SK-N-SH (cell line): ENCODE measurements around the gene SELENOI. TPM values are rescaled to one million over a fixed set of nuclear protein-coding genes. Genes with fewer than 3 reads are reported as not detected.

Experiments
- CTCF ChIA-PET: fragments of 300-600, 350-600 bp; formaldehyde crosslinking; extraction: SDS; loops from one replicate; lab custom pipeline; 2021; lab: Yijun Ruan, JAX
- POLR2A ChIA-PET: fragments of 350-600 bp; sonication (Branson Sonifier 250); formaldehyde crosslinking; extraction: SDS; loops from one replicate; lab custom pipeline; 2020; ENCODE audit warnings: antibody characterized with exemption, inconsistent platforms; lab: Yijun Ruan, JAX
- DNase-seq: peaks from one replicate; pipeline ENCODE4 v3.0.0; 2012
- H2AFZ ChIP-seq: fragments of 200-600 bp; sonication (generic); 2 replicates; pipeline ENCODE4 v1.8.1; 2016; ENCODE audit warnings: antibody characterized with exemption, mild to moderate bottlenecking, low read depth
- H3F3A ChIP-seq: fragments of 200-600 bp; sonication (generic); replicated peaks from 2 replicates; pipeline ENCODE3; 2016; ENCODE audit warnings: antibody characterized with exemption, mild to moderate bottlenecking; ENCODE audit not compliant: insufficient read depth
- H3K27ac ChIP-seq, 2 experiments: fragments of 200-500 bp in 1 of 2; fragments of 200-600 bp in 1 of 2; sonication (Bioruptor generic) in 1 of 2; sonication (generic), shearing (Covaris generic) in 1 of 2; 2 replicates each; pipeline versions ENCODE4 v1.5.1 to v1.6.1; 2014 to 2016; ENCODE audit warnings: low read depth in 2 of 2, inconsistent platforms in 1 of 2, low read length in 1 of 2, mild to moderate bottlenecking in 1 of 2, mixed read lengths in 1 of 2
- H3K27me3 ChIP-seq: fragments of 200-600 bp; sonication (generic), shearing (Covaris generic); 2 replicates; pipeline ENCODE4 v1.6.1; 2016; ENCODE audit warnings: mixed run types; ENCODE audit not compliant: insufficient read depth
- H3K36me3 ChIP-seq, 2 experiments: fragments of 200-500 bp in 1 of 2; fragments of 200-600 bp in 1 of 2; sonication (Bioruptor generic) in 1 of 2; sonication (generic) in 1 of 2; replicated peaks in 1 of 2; 2 replicates each; pipeline versions ENCODE3 to v1.5.1; 2014 to 2016; ENCODE audit warnings: low read length in 1 of 2, mild to moderate bottlenecking in 1 of 2; ENCODE audit not compliant: insufficient read depth in 2 of 2, control insufficient read depth in 1 of 2
- H3K4me1 ChIP-seq, 2 experiments: fragments of 200-500 bp in 1 of 2; fragments of 200-600 bp in 1 of 2; sonication (Bioruptor generic) in 1 of 2; sonication (generic), shearing (Covaris generic) in 1 of 2; 2 replicates each; pipeline versions ENCODE4 v1.5.1 to v1.6.1; 2014 to 2016; ENCODE audit warnings: low read depth in 1 of 2, low read length in 1 of 2, mixed run types in 1 of 2; ENCODE audit not compliant: insufficient read depth in 2 of 2, control insufficient read depth in 1 of 2
- H3K4me2 ChIP-seq: fragments of 200-600 bp; sonication (generic), shearing (Covaris generic); 2 replicates; pipeline ENCODE4 v1.6.1; 2017; ENCODE audit warnings: mixed run types
- H3K4me3 ChIP-seq, 2 experiments: fragments of 200-500 bp in 1 of 2; fragments of 200-600 bp in 1 of 2; sonication (Bioruptor generic) in 1 of 2; sonication (generic), shearing (Covaris generic) in 1 of 2; 2 replicates each; pipeline versions ENCODE4 v1.5.1 to v1.8.1; 2014 to 2016; ENCODE audit warnings: low read depth in 2 of 2, inconsistent platforms in 1 of 2, low read length in 1 of 2, mild to moderate bottlenecking in 1 of 2, mixed read lengths in 1 of 2, moderate library complexity in 1 of 2
- H3K79me2 ChIP-seq: fragments of 200-600 bp; sonication (generic); 2 replicates; pipeline ENCODE4 v1.8.1; 2017; ENCODE audit warnings: mild to moderate bottlenecking; ENCODE audit not compliant: insufficient read depth
- H3K9ac ChIP-seq: fragments of 200-600 bp; sonication (generic); 2 replicates; pipeline ENCODE4 v1.6.1; 2017; ENCODE audit warnings: mixed run types
- H3K9me2 ChIP-seq: fragments of 200-600 bp; sonication (generic); 2 replicates; pipeline ENCODE4 v1.6.1; 2017; ENCODE audit warnings: mixed run types
- H3K9me3 ChIP-seq: fragments of 200-600 bp; sonication (generic); 2 replicates; pipeline ENCODE4 v1.6.1; 2017; ENCODE audit warnings: mixed run types, mild to moderate bottlenecking, moderate library complexity
- H4K20me1 ChIP-seq: fragments of 200-600 bp; sonication (generic); 2 replicates; pipeline ENCODE4 v1.6.1; 2017; ENCODE audit warnings: mild to moderate bottlenecking, mixed run types; ENCODE audit not compliant: insufficient read depth
- CHD2 ChIP-seq: fragments of 150-350 bp; IDR thresholded peaks from 2 replicates; pipeline ENCODE4 v1.6.1; 2018; ENCODE audit warnings: low read length; ENCODE audit not compliant: partially characterized antibody
- CTCF ChIP-seq: fragments of 200-600 bp; sonication (generic); IDR thresholded peaks from 2 replicates; pipeline ENCODE4 v1.6.1; 2017; ENCODE audit warnings: antibody characterized with exemption, mild to moderate bottlenecking, moderate library complexity
- EP300 ChIP-seq, 2 experiments: IDR thresholded peaks; 2 replicates each; pipeline versions ENCODE4 v1.4.0 to v1.6.1; 2012; ENCODE audit warnings: borderline replicate concordance in 1 of 2, low read depth in 1 of 2, low read length in 1 of 2
- EZH2phosphoT487 ChIP-seq: fragments of 200-600 bp; sonication (generic); IDR thresholded peaks from 2 replicates; pipeline ENCODE4 v1.6.1; 2017; ENCODE audit warnings: low read depth, mixed run types, mild to moderate bottlenecking, antibody characterized with exemption, moderate library complexity, borderline replicate concordance
- FOSL2 ChIP-seq: IDR thresholded peaks from 2 replicates; pipeline ENCODE4 v1.4.0; 2012; ENCODE audit warnings: low read depth, mild to moderate bottlenecking, moderate library complexity, borderline replicate concordance
- GABPA ChIP-seq: IDR thresholded peaks from 2 replicates; pipeline ENCODE4 v1.4.0; 2012; ENCODE audit warnings: low read depth, mild to moderate bottlenecking
- GATA2 ChIP-seq: sonication (generic); formaldehyde crosslinking; IDR thresholded peaks from 2 replicates; pipeline ENCODE4 v1.5.0; 2020; ENCODE audit warnings: mild to moderate bottlenecking, missing genetic modification reagents
- POLR2AphosphoS5 ChIP-seq: IDR thresholded peaks from 2 replicates; pipeline ENCODE4 v1.6.1; 2012; ENCODE audit warnings: low read depth, low read length
- RCOR1 ChIP-seq: fragments of 150-350 bp; IDR thresholded peaks from 2 replicates; pipeline ENCODE4 v1.6.1; 2017; ENCODE audit warnings: antibody characterized with exemption, low read length
- REST ChIP-seq: IDR thresholded peaks from 2 replicates; pipeline ENCODE4 v1.6.1; 2012; ENCODE audit warnings: mild to moderate bottlenecking, low read depth, low read length, moderate library complexity
- RFX5 ChIP-seq: IDR thresholded peaks from 2 replicates; pipeline ENCODE4 v1.6.1; 2012; ENCODE audit warnings: mild to moderate bottlenecking, improper control_type of control experiment, low read length
- TEAD4 ChIP-seq: IDR thresholded peaks from 2 replicates; pipeline ENCODE4 v1.4.0; 2012; ENCODE audit warnings: mild to moderate bottlenecking, borderline replicate concordance; ENCODE audit not compliant: insufficient read depth
- USF1 ChIP-seq: IDR thresholded peaks from 2 replicates; pipeline ENCODE4 v1.4.0; 2012; ENCODE audit warnings: low read depth, borderline replicate concordance
- USF2 ChIP-seq: fragments of 150-350 bp; IDR thresholded peaks from 2 replicates; pipeline ENCODE4 v1.6.1; 2017; ENCODE audit warnings: antibody characterized with exemption, low read length, low read depth, borderline replicate concordance
- YY1 ChIP-seq: IDR thresholded peaks from 2 replicates; pipeline ENCODE4 v1.4.0; 2012; ENCODE audit warnings: low read depth, mild to moderate bottlenecking
- ZBTB33 ChIP-seq: IDR thresholded peaks from 2 replicates; pipeline ENCODE4 v1.4.0; 2012; ENCODE audit warnings: low read depth, borderline replicate concordance
- WGBS: methylation state at CpG from one replicate; pipeline ENCODE4 v1.1.6; 2017; ENCODE audit warnings: low lambda C conversion rate; 5-methylcytosine and 5-hydroxymethylcytosine counted together
- polyA plus RNA-seq, 3 experiments: library from polyadenylated mRNA; depleted of rRNA; stranded (reverse); fragments of >200 nt; gene quantifications; 2 replicates each; pipeline ENCODE4 v1.2.3, GENCODE V29; 2012

The SELENOI gene
- polyA plus RNA-seq, 1 of the 3 experiments (the other 2 are of a cell fraction), result 4.4 TPM

GRCh38 chr2:26429779-26430578 lies 84.0 kb downstream of the SELENOI start:
- H3K79me2 ChIP-seq, result no peaks in the 10 kb centered on the region
- H3K4me3 ChIP-seq, result no peak overlapping the region
- no peaks in the 10 kb centered on the region for H3F3A ChIP-seq
- no peaks in the 10 kb centered on the region; a peak in 2 of 4 replicates for H3K4me1 ChIP-seq
- 71% methylated on average over 8 of the region's 8 CpGs for WGBS
- ChIA-PET POLR2A (no interaction called here), CTCF (interaction anchor here (1.2 kb wide), 4 partner anchors 10 to 148 kb away, joined by 3 read pairs; no protein-coding TSS in a partner anchor)
- H3K9ac ChIP-seq, result no peak overlapping the region
- H3K9me2 ChIP-seq, result no peaks in the 10 kb centered on the region
- no peak overlapping the region for H2AFZ ChIP-seq
- H3K27ac ChIP-seq, result no peak overlapping the region
- H3K36me3 ChIP-seq, result no peaks in the 10 kb centered on the region
- no peak for DNase-seq
- H3K4me2 ChIP-seq, result no peak overlapping the region
- no peaks in the 10 kb centered on the region for H3K9me3 ChIP-seq
- TF ChIP-seq GABPA (no peak), USF2 (no peak), REST (no peak), TEAD4 (no peak), CHD2 (no peak), EZH2phosphoT487 (no peak), YY1 (no peak), FOSL2 (no peak), RFX5 (no peak), ZBTB33 (no peak), POLR2AphosphoS5 (no peak), CTCF (no peak), USF1 (no peak), EP300 (IDR thresholded peaks at IDR 0.05; ENCODE audit: borderline replicate concordance in 1 of 2, low read depth in 1 of 2, low read length in 1 of 2) (no peak), GATA2 (CRISPR knock-in tag) (no peak), RCOR1 (no peak)
- no peaks in the 10 kb centered on the region for H3K27me3 ChIP-seq
- H4K20me1 ChIP-seq, result no peaks in the 10 kb centered on the region
